H1 (cell line): ENCODE results near the gene PDE4D. TPM values are rescaled to one million over a fixed set of nuclear protein-coding genes. Genes with fewer than 3 reads are reported as not detected.

ENCODE experiments used
- CTCF ChIA-PET: fragments of 300-600 bp; sonication (Branson Sonifier 250); formaldehyde crosslinking; loops from one replicate; lab custom pipeline; 2021; ENCODE audit not compliant: partially characterized antibody; lab: Charles Lee
- POLR2A ChIA-PET: fragments of 300-600 bp; sonication (Branson Sonifier 250); formaldehyde crosslinking; loops from one replicate; lab custom pipeline; 2021; ENCODE audit warnings: inconsistent platforms; ENCODE audit not compliant: partially characterized antibody; lab: Charles Lee
- DNase-seq, 2 experiments: peaks; one replicate each; pipeline versions ENCODE4 v3.0.0 to v3.0.0-alpha.2; 2010 to 2022; ENCODE audit warnings: low spot score in 2 of 2, low read depth in 1 of 2, mixed read lengths in 1 of 2
- FAIRE-seq: peaks from 2 replicates; lab custom pipeline; 2011; peaks lifted over from hg19 to GRCh38; lab: Jason Lieb, UNC
- H2AFZ ChIP-seq: 2 replicates; pipeline ENCODE4 v1.8.1; 2012; ENCODE audit warnings: low read length, inconsistent platforms
- H2AK5ac ChIP-seq: 2 replicates; pipeline ENCODE4 v1.6.1; 2013; ENCODE audit warnings: low read depth, low read length
- H2BK120ac ChIP-seq: replicated peaks from 2 replicates; pipeline ENCODE3; 2013; ENCODE audit warnings: low read depth, low read length, inconsistent platforms
- H2BK12ac ChIP-seq: 2 replicates; pipeline ENCODE4 v1.6.1; 2013; ENCODE audit warnings: low read depth, low read length
- H2BK15ac ChIP-seq: 2 replicates; pipeline ENCODE4 v1.6.1; 2013; ENCODE audit warnings: low read length
- H2BK20ac ChIP-seq: 2 replicates; pipeline ENCODE4 v1.6.1; 2013; ENCODE audit warnings: low read length
- H2BK5ac ChIP-seq: 2 replicates; pipeline ENCODE4 v1.6.1; 2013; ENCODE audit warnings: low read depth, low read length
- H3K14ac ChIP-seq: 2 replicates; pipeline ENCODE4 v1.6.1; 2013; ENCODE audit warnings: inconsistent platforms; ENCODE audit not compliant: insufficient read length
- H3K18ac ChIP-seq: 2 replicates; pipeline ENCODE4 v1.6.1; 2013; ENCODE audit warnings: low read length; ENCODE audit errors: extremely low read depth
- H3K23ac ChIP-seq: 2 replicates; pipeline ENCODE4 v1.6.1; 2013; ENCODE audit warnings: inconsistent platforms; ENCODE audit not compliant: insufficient read length
- H3K23me2 ChIP-seq: 2 replicates; pipeline ENCODE4 v1.6.1; 2013; ENCODE audit warnings: low read depth, low read length
- H3K27ac ChIP-seq: 2 replicates; pipeline ENCODE4 v1.6.1; 2011; ENCODE audit warnings: low read depth, low read length, inconsistent platforms
- H3K27me3 ChIP-seq, 4 experiments: replicated peaks in 1 of 4; 1 replicate in 1 of 4; 2 replicates in 3 of 4; pipeline versions ENCODE4 v1.6.1 to v1.8.1; 2011 to 2013; ENCODE audit warnings: low read length in 3 of 4, mild to moderate bottlenecking in 3 of 4, inconsistent platforms in 2 of 4, mixed read lengths in 2 of 4, moderate library complexity in 1 of 4; ENCODE audit not compliant: control insufficient read depth in 3 of 4, insufficient read depth in 3 of 4; ENCODE audit errors: extremely low read depth in 1 of 4
- H3K36me3 ChIP-seq, 4 experiments: 2 replicates each; pipeline versions ENCODE4 v1.6.1 to v1.8.1; 2011 to 2013; ENCODE audit warnings: mild to moderate bottlenecking in 4 of 4, low read length in 3 of 4, moderate library complexity in 2 of 4, control low read depth in 1 of 4, inconsistent platforms in 1 of 4; ENCODE audit not compliant: insufficient read depth in 4 of 4, control insufficient read depth in 2 of 4
- H3K4ac ChIP-seq: replicated peaks from 2 replicates; pipeline ENCODE3; 2013; ENCODE audit warnings: low read length, low read depth, mixed read lengths, inconsistent platforms; ENCODE audit not compliant: insufficient read length
- H3K4me1 ChIP-seq, 4 experiments: replicated peaks in 1 of 4; 1 replicate in 1 of 4; 2 replicates in 3 of 4; pipeline versions ENCODE4 v1.6.1 to v1.8.1; 2011 to 2013; ENCODE audit warnings: low read length in 3 of 4, inconsistent platforms in 2 of 4, mixed read lengths in 1 of 4; ENCODE audit not compliant: insufficient read depth in 4 of 4, control insufficient read depth in 3 of 4
- H3K4me2 ChIP-seq, 2 experiments: 2 replicates each; pipeline versions ENCODE4 v1.6.1 to v1.8.1; 2011 to 2013; ENCODE audit warnings: low read depth in 2 of 2, low read length in 2 of 2, control low read depth in 1 of 2, inconsistent platforms in 1 of 2, mild to moderate bottlenecking in 1 of 2; ENCODE audit not compliant: insufficient read depth in 1 of 2
- H3K4me3 ChIP-seq, 4 experiments: fragments of 200-600, 300-600 bp in 1 of 4; sonication (generic), shearing (Covaris generic), sonication (Bioruptor Twin) in 1 of 4; 2 replicates each; pipeline versions ENCODE4 v1.5.1 to v1.8.1; 2011 to 2016; ENCODE audit warnings: low read length in 4 of 4, low read depth in 3 of 4, control low read depth in 2 of 4, inconsistent platforms in 2 of 4, mild to moderate bottlenecking in 2 of 4, mixed read lengths in 1 of 4, moderate library complexity in 1 of 4; ENCODE audit not compliant: insufficient read depth in 2 of 4; ENCODE audit errors: extremely low read depth in 1 of 4
- H3K56ac ChIP-seq: replicated peaks from 2 replicates; pipeline ENCODE3; 2013; ENCODE audit warnings: low read depth, mild to moderate bottlenecking, mixed read lengths, low read length, inconsistent platforms; ENCODE audit not compliant: insufficient read length
- H3K79me1 ChIP-seq: 2 replicates; pipeline ENCODE4 v1.6.1; 2013; ENCODE audit warnings: low read depth, low read length, control low read depth
- H3K79me2 ChIP-seq, 2 experiments: 2 replicates each; pipeline versions ENCODE4 v1.6.1 to v1.8.1; 2012 to 2013; ENCODE audit warnings: low read length in 2 of 2, mild to moderate bottlenecking in 2 of 2, inconsistent platforms in 1 of 2; ENCODE audit not compliant: insufficient read depth in 2 of 2, control insufficient read depth in 1 of 2
- H3K9ac ChIP-seq, 4 experiments: replicated peaks in 1 of 4; 1 replicate in 1 of 4; 2 replicates in 3 of 4; pipeline versions ENCODE4 v1.6.1 to v1.8.1; 2011 to 2013; ENCODE audit warnings: low read depth in 3 of 4, low read length in 3 of 4, control low read depth in 2 of 4, mild to moderate bottlenecking in 2 of 4, moderate library complexity in 2 of 4, inconsistent platforms in 1 of 4; ENCODE audit errors: extremely low read depth in 1 of 4
- H3K9me3 ChIP-seq, 2 experiments: 2 replicates each; pipeline versions ENCODE4 v1.6.1 to v1.8.1; 2012 to 2013; ENCODE audit warnings: mild to moderate bottlenecking in 2 of 2, moderate library complexity in 2 of 2, control low read depth in 1 of 2, inconsistent platforms in 1 of 2, low read depth in 1 of 2, low read length in 1 of 2, mixed read lengths in 1 of 2; ENCODE audit not compliant: insufficient read depth in 2 of 2
- H4K20me1 ChIP-seq, 2 experiments: replicated peaks in 1 of 2; 2 replicates each; pipeline versions ENCODE3 to v1.8.1; 2011 to 2013; ENCODE audit warnings: inconsistent platforms in 2 of 2, low read length in 2 of 2, mild to moderate bottlenecking in 1 of 2; ENCODE audit not compliant: insufficient read depth in 2 of 2, control insufficient read depth in 1 of 2
- H4K5ac ChIP-seq: 2 replicates; pipeline ENCODE4 v1.6.1; 2013; ENCODE audit warnings: low read length, low read depth, mixed read lengths, inconsistent platforms; ENCODE audit not compliant: insufficient read length
- H4K8ac ChIP-seq: 2 replicates; pipeline ENCODE4 v1.8.0; 2013; ENCODE audit warnings: mild to moderate bottlenecking, moderate library complexity, low read length, inconsistent platforms; ENCODE audit not compliant: insufficient read depth; ENCODE audit errors: extremely low read depth
- H4K91ac ChIP-seq: replicated peaks from 2 replicates; pipeline ENCODE3; 2013; ENCODE audit warnings: low read length, mixed read lengths, inconsistent platforms; ENCODE audit not compliant: insufficient read length
- BRCA1 ChIP-seq: IDR thresholded peaks from 2 replicates; pipeline ENCODE4 v1.6.1; 2012; ENCODE audit warnings: low read depth, low read length, improper control_type of control experiment
- CBX5 ChIP-seq: fragments of 300-800, 300-1000 bp; sonication (generic); IDR thresholded peaks from 2 replicates; pipeline ENCODE4 v1.7.1; 2016; ENCODE audit warnings: antibody characterized with exemption, low read length, low read depth
- GTF2F1 ChIP-seq: IDR thresholded peaks from 2 replicates; pipeline ENCODE4 v1.6.1; 2012; ENCODE audit warnings: low read depth, low read length, improper control_type of control experiment, borderline replicate concordance
- KDM1A ChIP-seq: fragments of 200-600, 300-600 bp; sonication (generic); IDR thresholded peaks from 2 replicates; pipeline ENCODE4 v1.7.1; 2016; ENCODE audit warnings: mild to moderate bottlenecking, low read length, borderline replicate concordance
- SRF ChIP-seq: IDR thresholded peaks from 2 replicates; pipeline ENCODE4 v1.6.1; 2011; ENCODE audit warnings: mild to moderate bottlenecking, low read depth, low read length, moderate library complexity
- TAF1 ChIP-seq: IDR thresholded peaks from 2 replicates; pipeline ENCODE4 v1.6.1; 2011; ENCODE audit warnings: mild to moderate bottlenecking, low read depth, low read length
- TBP ChIP-seq: IDR thresholded peaks from 2 replicates; pipeline ENCODE4 v1.6.1; 2011; ENCODE audit warnings: low read depth, low read length, improper control_type of control experiment
- TCF12 ChIP-seq: IDR thresholded peaks from 2 replicates; pipeline ENCODE4 v1.6.1; 2011; ENCODE audit warnings: low read depth, mild to moderate bottlenecking, low read length
- ZNF274 ChIP-seq: IDR thresholded peaks from 2 replicates; pipeline ENCODE4 v1.7.0; 2012; ENCODE audit warnings: low read length, borderline replicate concordance; ENCODE audit errors: extremely low read depth
- WGBS, 2 experiments: shearing (Covaris generic) in 1 of 2; methylation state at CpG; one replicate each; pipeline versions ENCODE4 v1.1.6 to v1.1.7; 2013 to 2015; ENCODE audit warnings: low lambda C conversion rate in 2 of 2, mixed read lengths in 2 of 2, inconsistent platforms in 1 of 2, low coverage in 1 of 2, missing lambda C conversion rate in 1 of 2; ENCODE audit not compliant: insufficient replicate concordance in 2 of 2, insufficient coverage in 1 of 2, insufficient read length in 1 of 2; ENCODE audit errors: extremely low coverage in 1 of 2, missing lambda C conversion rate in 1 of 2; 5-methylcytosine and 5-hydroxymethylcytosine counted together
- polyA plus RNA-seq, 7 experiments: library from polyadenylated mRNA; depleted of rRNA in 3 of 7; stranded (reverse) in 5 of 7; unstranded in 2 of 7; fragments of >200 nt in 5 of 7; fragments of 200-250 nt in 2 of 7; gene quantifications; 1 replicate in 5 of 7; 2 replicates in 1 of 7; 4 replicates in 1 of 7; pipeline versions ENCODE4 v1.2.1 to v1.2.3, GENCODE V29; 2011 to 2013; ENCODE audit warnings: missing spikeins in 2 of 7, mixed read lengths in 2 of 7
- total RNA-seq: library from RNA; stranded (reverse); fragmentation: NEBNext Ultra II Directional; extraction: Animal tissue kit (Norgen Biotek cat#: 25700); gene quantifications from 2 replicates; pipeline ENCODE4 v1.2.1, GENCODE V29; 2021
- TF ChIP-seq, protein P1 (sequence below), 3 experiments: IDR thresholded peaks; 1 replicate in 2 of 3; 2 replicates in 1 of 3; pipeline versions ENCODE4 v1.5.1 to v1.6.1; 2011; ENCODE audit warnings: low read length in 3 of 3, mild to moderate bottlenecking in 3 of 3, inconsistent platforms in 2 of 3, low read depth in 1 of 3, moderate library complexity in 1 of 3; ENCODE audit not compliant: insufficient read depth in 1 of 3; ENCODE audit errors: control extremely low read depth in 1 of 3

The PDE4D gene
- total and polyA plus RNA-seq, 2 of the 8 experiments (the other 6 are each of a cell fraction or from before 2014, with no cell fraction given) = 2.3 to 3.7 TPM

DNA sequence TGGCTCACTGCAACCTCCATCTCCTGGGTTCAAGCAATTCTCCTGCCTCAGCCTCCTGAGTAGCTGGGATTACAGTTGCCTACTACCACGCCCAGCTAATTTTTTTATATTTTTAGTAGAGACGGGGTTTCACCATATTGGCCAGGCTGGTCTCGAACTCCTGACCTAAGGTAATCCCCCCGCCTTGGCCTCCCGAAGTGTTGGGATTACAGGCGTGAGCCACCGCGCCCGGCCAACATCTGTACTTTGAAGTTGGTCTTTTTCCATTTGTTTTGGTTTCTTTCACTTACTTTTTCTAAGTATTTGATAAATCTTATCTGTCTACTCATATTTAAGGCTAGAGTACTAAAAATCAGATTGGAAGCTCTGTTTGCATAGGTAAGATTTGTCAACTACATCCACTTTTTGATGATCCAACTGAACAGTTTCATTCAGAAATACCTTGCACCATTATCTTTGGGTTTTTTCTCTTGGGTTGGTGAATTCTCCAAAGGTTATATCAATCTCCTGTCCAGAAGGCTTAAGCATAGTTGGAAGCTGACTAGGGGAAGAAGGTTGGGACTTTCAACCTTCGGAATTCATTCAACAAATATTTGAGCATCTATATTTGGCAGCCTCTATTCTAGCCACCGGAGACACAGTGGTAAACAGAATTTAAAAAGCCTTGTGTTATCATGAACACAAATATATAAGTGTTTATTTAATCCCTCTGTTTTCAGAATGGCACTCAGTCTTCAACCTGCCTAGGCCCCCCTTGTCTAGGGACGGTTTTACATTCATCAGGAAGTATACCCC, 821.6 kb downstream of the PDE4D start:
- Histone ChIP-seq H3K18ac (no peak overlapping the region), H3K4me3 (no peak overlapping the region), H3K23ac (no peak overlapping the region), H4K8ac (no peak overlapping the region), H3K56ac (no peak overlapping the region), H3K27me3 (no peaks in the 10 kb centered on the region), H3K23me2 (no peaks in the 10 kb centered on the region; the same call in 1 of the 2 replicates), H2BK12ac (no peak overlapping the region), H3K4ac (no peak overlapping the region), H4K91ac (no peak overlapping the region), H3K14ac (no peak overlapping the region), H2BK20ac (no peak overlapping the region), H3K79me1 (no peaks in the 10 kb centered on the region), H3K4me1 (no peaks in the 10 kb centered on the region), H4K5ac (no peak overlapping the region), H2BK15ac (no peak overlapping the region), H3K9me3 (no peaks in the 10 kb centered on the region), H3K4me2 (no peak overlapping the region), H4K20me1 (no peaks in the 10 kb centered on the region), H2BK120ac (no peak overlapping the region), H2AK5ac (no peak overlapping the region), H3K36me3 (no peaks in the 10 kb centered on the region), H3K79me2 (no peaks in the 10 kb centered on the region), H2BK5ac (no peak overlapping the region), H3K27ac (no peak overlapping the region), H3K9ac (no peak overlapping the region), H2AFZ (no peak overlapping the region)
- FAIRE-seq = no peak
- DNase-seq = no peak
- TF ChIP-seq TCF12 = no peak
- TF ChIP-seq TAF1 = no peak
- TF ChIP-seq BRCA1 = no peak
- no peak for TF ChIP-seq GTF2F1
- no peak for TF ChIP-seq ZNF274
- TF ChIP-seq TBP = no peak
- TF ChIP-seq SRF = no peak
- TF ChIP-seq CBX5 = no peak
- TF ChIP-seq, protein P1, sequence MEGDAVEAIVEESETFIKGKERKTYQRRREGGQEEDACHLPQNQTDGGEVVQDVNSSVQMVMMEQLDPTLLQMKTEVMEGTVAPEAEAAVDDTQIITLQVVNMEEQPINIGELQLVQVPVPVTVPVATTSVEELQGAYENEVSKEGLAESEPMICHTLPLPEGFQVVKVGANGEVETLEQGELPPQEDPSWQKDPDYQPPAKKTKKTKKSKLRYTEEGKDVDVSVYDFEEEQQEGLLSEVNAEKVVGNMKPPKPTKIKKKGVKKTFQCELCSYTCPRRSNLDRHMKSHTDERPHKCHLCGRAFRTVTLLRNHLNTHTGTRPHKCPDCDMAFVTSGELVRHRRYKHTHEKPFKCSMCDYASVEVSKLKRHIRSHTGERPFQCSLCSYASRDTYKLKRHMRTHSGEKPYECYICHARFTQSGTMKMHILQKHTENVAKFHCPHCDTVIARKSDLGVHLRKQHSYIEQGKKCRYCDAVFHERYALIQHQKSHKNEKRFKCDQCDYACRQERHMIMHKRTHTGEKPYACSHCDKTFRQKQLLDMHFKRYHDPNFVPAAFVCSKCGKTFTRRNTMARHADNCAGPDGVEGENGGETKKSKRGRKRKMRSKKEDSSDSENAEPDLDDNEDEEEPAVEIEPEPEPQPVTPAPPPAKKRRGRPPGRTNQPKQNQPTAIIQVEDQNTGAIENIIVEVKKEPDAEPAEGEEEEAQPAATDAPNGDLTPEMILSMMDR (IDR thresholded peaks at IDR 0.05; ENCODE audit: control extremely low read depth in 1 of 3, insufficient read depth in 1 of 3, low read depth in 1 of 3, low read length in 3 of 3) = no peak
- no peak for TF ChIP-seq KDM1A
- CTCF ChIA-PET = no interaction called here
- POLR2A ChIA-PET = interaction anchor here (0.6 kb wide), 1 partner anchor 19 kb away, joined by 3 read pairs; no protein-coding TSS in a partner anchor
- WGBS, 2 experiments = 95% methylated on average over 12 of the region's 12 CpGs; no CpG with 5 or more reads in 1 of the 2 experiments
